DOHH2 (cell line): Measurements from ENCODE around the gene EVPL.

Experiments
- CTCF ChIP-seq: fragments of 200-600 bp; sonication (generic); IDR thresholded peaks from one replicate; pipeline ENCODE4 v1.5.1; 2014; ENCODE audit warnings: antibody characterized with exemption, mild to moderate bottlenecking, low read depth, low read length; ENCODE audit not compliant: poor library complexity, severe bottlenecking
- EZH2phosphoT487 ChIP-seq: fragments of 200-600 bp; sonication (generic); IDR thresholded peaks from 2 replicates; pipeline ENCODE4 v1.6.1; 2017; ENCODE audit warnings: borderline replicate concordance, mild to moderate bottlenecking, antibody characterized with exemption, low read length, moderate library complexity, mixed read lengths

- TF ChIP-seq CTCF: no peak
- TF ChIP-seq EZH2phosphoT487: no peak
Measured at GRCh38 chr17:76056882-76057281, 29.8 kb upstream of the EVPL start.
